HepG2 (cell line): Measurements from ENCODE around the gene ASIC3. TPM values are rescaled to one million over a fixed set of nuclear protein-coding genes. Genes with fewer than 3 reads are reported as not detected.

ENCODE experiments used
- ATAC-seq: fragments of 200-7000 bp; cut with Tn5 transposase; 3 replicates; pipeline ENCODE4 v1.9.1; 2020; ENCODE audit warnings: mild to moderate bottlenecking, moderate library complexity
- BruUV-seq: library from RNA; stranded (reverse); fragments of 400-500 nt; replicated peaks from 2 replicates; lab custom pipeline; 2021; lab: Mats Ljungman, UMichigan
- CTCF ChIA-PET: fragments of 300-600 bp; formaldehyde crosslinking; extraction: SDS; loops from one replicate; lab custom pipeline; 2021; ENCODE audit warnings: low total read pairs, inconsistent platforms, low intra/inter-chr PET ratio; lab: Yijun Ruan, JAX
- POLR2A ChIA-PET: fragments of 350-600 bp; sonication (Branson Sonifier 250); formaldehyde crosslinking; loops from one replicate; lab custom pipeline; 2020; ENCODE audit warnings: antibody characterized with exemption, inconsistent platforms; lab: Yijun Ruan, JAX
- DNase-seq: peaks from one replicate; pipeline ENCODE4 v3.0.0-alpha.2; 2015; ENCODE audit warnings: low spot score
- FAIRE-seq: peaks from 3 replicates; lab custom pipeline; 2011; peaks lifted over from hg19 to GRCh38; lab: Jason Lieb, UNC
- H2AFZ ChIP-seq: one replicate; pipeline ENCODE4 v1.6.1; 2011; ENCODE audit warnings: low read length, inconsistent platforms
- H3K27ac ChIP-seq: fragments of 300-600 bp; 3 replicates; pipeline ENCODE4 v1.8.0; 2011; ENCODE audit warnings: mixed run types, mild to moderate bottlenecking, mixed read lengths, low read length, inconsistent platforms; ENCODE audit not compliant: insufficient read depth; ENCODE audit errors: extremely low read length
- H3K27me3 ChIP-seq, 2 experiments: fragments of 200-600 bp in 1 of 2; 2 replicates in 1 of 2; 3 replicates in 1 of 2; pipeline versions ENCODE4 v1.6.0 to v1.8.0; 2011; ENCODE audit warnings: low read length in 2 of 2, mild to moderate bottlenecking in 2 of 2, moderate library complexity in 2 of 2, inconsistent platforms in 1 of 2; ENCODE audit not compliant: insufficient read depth in 2 of 2, control insufficient read depth in 1 of 2
- H3K36me3 ChIP-seq, 2 experiments: fragments of 200-600 bp in 1 of 2; replicated peaks in 1 of 2; 2 replicates in 1 of 2; 3 replicates in 1 of 2; pipeline versions ENCODE4 v1.5.1 to v1.8.0; 2011; ENCODE audit warnings: low read length in 2 of 2, inconsistent platforms in 1 of 2; ENCODE audit not compliant: insufficient read depth in 2 of 2, control insufficient read depth in 1 of 2
- H3K4me1 ChIP-seq: 2 replicates; pipeline ENCODE4 v1.5.1; 2012; ENCODE audit warnings: low read length, inconsistent platforms; ENCODE audit not compliant: insufficient read depth
- H3K4me2 ChIP-seq: 2 replicates; pipeline ENCODE4 v1.6.0; 2011; ENCODE audit warnings: low read depth, low read length, inconsistent platforms
- H3K4me3 ChIP-seq, 3 experiments: fragments of 200-600 bp in 1 of 3; sonication (generic), shearing (Covaris generic) in 1 of 3; replicated peaks in 1 of 3; 2 replicates each; pipeline ENCODE4 v1.5.1; 2011 to 2016; ENCODE audit warnings: low read length in 3 of 3, inconsistent platforms in 2 of 3, low read depth in 2 of 3, mild to moderate bottlenecking in 2 of 3, control low read depth in 1 of 3, mixed read lengths in 1 of 3; ENCODE audit not compliant: insufficient read depth in 1 of 3
- H3K79me2 ChIP-seq: one replicate; pipeline ENCODE4 v1.6.1; 2011; ENCODE audit warnings: low read length, inconsistent platforms; ENCODE audit not compliant: insufficient read depth
- H3K9ac ChIP-seq: 2 replicates; pipeline ENCODE4 v1.6.0; 2011; ENCODE audit warnings: mild to moderate bottlenecking, low read depth, low read length, inconsistent platforms; ENCODE audit not compliant: insufficient read depth
- H3K9me3 ChIP-seq: 2 replicates; pipeline ENCODE4 v1.5.1; 2012; ENCODE audit warnings: mild to moderate bottlenecking, low read length
- H4K20me1 ChIP-seq: 2 replicates; pipeline ENCODE4 v1.6.0; 2011; ENCODE audit warnings: inconsistent platforms, mild to moderate bottlenecking, low read length, moderate library complexity; ENCODE audit not compliant: insufficient read depth
- AFF4 ChIP-seq: sonication (generic); formaldehyde crosslinking; IDR thresholded peaks from 2 replicates; pipeline ENCODE4 v1.4.0; 2020; ENCODE audit warnings: missing genetic modification reagents
- ARID2 ChIP-seq: sonication (generic); formaldehyde crosslinking; IDR thresholded peaks from 2 replicates; pipeline ENCODE4 v1.8.1; 2022; ENCODE audit warnings: mild to moderate bottlenecking, missing genetic modification reagents, borderline replicate concordance
- BCLAF1 ChIP-seq: fragments of 450-650 bp; IDR thresholded peaks from 2 replicates; pipeline ENCODE4 v1.6.1; 2017; ENCODE audit warnings: mild to moderate bottlenecking
- CAMTA2 ChIP-seq: sonication (generic); formaldehyde crosslinking; IDR thresholded peaks from 2 replicates; pipeline ENCODE4 v1.4.0; 2020; ENCODE audit warnings: mild to moderate bottlenecking, missing genetic modification reagents, borderline replicate concordance
- MBD4 ChIP-seq: IDR thresholded peaks from 2 replicates; pipeline ENCODE4 v1.6.1; 2012; ENCODE audit warnings: low read length, inconsistent platforms, borderline replicate concordance
- NCOA5 ChIP-seq: sonication (generic); formaldehyde crosslinking; IDR thresholded peaks from 2 replicates; pipeline ENCODE4 v1.4.0; 2020; ENCODE audit warnings: missing genetic modification reagents
- REST ChIP-seq, 2 experiments: IDR thresholded peaks; 2 replicates each; pipeline ENCODE4 v1.6.1; 2011 to 2012; ENCODE audit warnings: low read length in 2 of 2, borderline replicate concordance in 1 of 2, low read depth in 1 of 2, mild to moderate bottlenecking in 1 of 2, moderate library complexity in 1 of 2
- ZBTB44 ChIP-seq: sonication (generic); formaldehyde crosslinking; IDR thresholded peaks from 2 replicates; pipeline ENCODE4 v1.4.0; 2020; ENCODE audit warnings: missing genetic modification reagents
- ZNF296 ChIP-seq: sonication (generic); formaldehyde crosslinking; conservative IDR thresholded peaks from 2 replicates; pipeline ENCODE4 v1.5.0; 2020; ENCODE audit warnings: mild to moderate bottlenecking, missing genetic modification reagents
- ZNF446 ChIP-seq: sonication (generic); formaldehyde crosslinking; IDR thresholded peaks from 2 replicates; pipeline ENCODE4 v1.5.0; 2020; ENCODE audit warnings: mild to moderate bottlenecking, missing genetic modification reagents
- ZNF605 ChIP-seq: sonication (generic); formaldehyde crosslinking; IDR thresholded peaks from 2 replicates; pipeline ENCODE4 v1.8.0; 2022; ENCODE audit warnings: mild to moderate bottlenecking, missing genetic modification reagents
- ZNF841 ChIP-seq: sonication (generic); formaldehyde crosslinking; IDR thresholded peaks from 2 replicates; pipeline ENCODE4 v1.8.1; 2023; ENCODE audit warnings: missing genetic modification reagents, borderline replicate concordance
- WGBS: methylation state at CpG from one replicate; pipeline ENCODE4 v1.1.6; 2017; ENCODE audit warnings: low lambda C conversion rate; 5-methylcytosine and 5-hydroxymethylcytosine counted together
- in situ Hi-C: cut with HindIII; loops from 2 replicates; pipeline ENCODE4 v1.10.0; 2017; ENCODE audit warnings: low pct_unique_long_range_greater_than_20kb; ENCODE audit not compliant: extremely low pct_ligation_motif_present
- intact Hi-C: fragments of 100-400 bp; cut with micrococcal nuclease; formaldehyde crosslinking; loops from one replicate; pipeline ENCODE4 v1.10.0; 2022; ENCODE audit not compliant: unreplicated experiment
- polyA plus RNA-seq, 8 experiments: library from polyadenylated mRNA; depleted of rRNA in 3 of 8; stranded (reverse) in 7 of 8; unstranded in 1 of 8; fragments of >200 nt; fragmentation: Illumina TruSeq in 4 of 8; extraction: Trizol in 4 of 8; gene quantifications; 2 replicates each; pipeline versions ENCODE4 v1.2.1 to v1.2.3, GENCODE V29; 2011 to 2016; ENCODE audit warnings: low read depth in 4 of 8, missing spikeins in 1 of 8, mixed read lengths in 1 of 8; ENCODE audit not compliant: insufficient read depth in 1 of 8
- total RNA-seq, 5 experiments: library from RNA; depleted of rRNA; stranded (reverse); fragments of >200 nt; fragmentation: Illumina TruSeq; extraction: Trizol; gene quantifications; 2 replicates each; pipeline ENCODE4 v1.2.3, GENCODE V29; 2016; ENCODE audit warnings: low read depth in 1 of 5

Gene ASIC3
- total and polyA plus RNA-seq, 2 of the 13 experiments (the other 11 are each of a cell fraction or from before 2014, with no cell fraction given) = 0.51 TPM; not detected in 1

- no peak overlapping the region for H3K9ac ChIP-seq
- H2AFZ ChIP-seq = no peak overlapping the region
- ChIA-PET CTCF (no interaction called here), POLR2A (no interaction called here)
- H4K20me1 ChIP-seq = no peaks in the 10 kb centered on the region
- no peaks in the 10 kb centered on the region for H3K79me2 ChIP-seq
- H3K36me3 ChIP-seq = no peaks in the 10 kb centered on the region
- 95% methylated on average over 12 of the region's 21 CpGs for WGBS
- no peaks in the 10 kb centered on the region for H3K27me3 ChIP-seq
- no TSS peak for BruUV-seq
- no peak for ATAC-seq
- FAIRE-seq = no peak
- no peaks in the 10 kb centered on the region for H3K9me3 ChIP-seq
- peaks cover 13% of the 10 kb centered on the region for H3K4me1 ChIP-seq
- H3K4me3 ChIP-seq = no peak overlapping the region
- no peak overlapping the region for H3K4me2 ChIP-seq
- H3K27ac ChIP-seq = no peak overlapping the region
- no peak for DNase-seq
- in situ Hi-C loops = no loop called here
- intact Hi-C loops = no loop called here
- TF ChIP-seq CAMTA2 = no peak
- no peak for TF ChIP-seq MBD4
- TF ChIP-seq REST (IDR thresholded peaks at IDR 0.05; ENCODE audit: borderline replicate concordance in 1 of 2, low read depth in 1 of 2, low read length in 2 of 2) = no peak
- TF ChIP-seq ZBTB44 (CRISPR knock-in tag) = no peak
- no peak for TF ChIP-seq ARID2 (CRISPR knock-in tag)
- no peak for TF ChIP-seq ZNF841 (CRISPR knock-in tag)
- TF ChIP-seq NCOA5 (CRISPR knock-in tag) = no peak
- no peak for TF ChIP-seq ZNF605
- TF ChIP-seq BCLAF1 = no peak
- no peak for TF ChIP-seq AFF4 (CRISPR knock-in tag)
- no peak for TF ChIP-seq ZNF296 (CRISPR knock-in tag)
- no peak for TF ChIP-seq ZNF446 (CRISPR knock-in tag)
These were observed 13.9 kb upstream of the ASIC3 start for GRCh38 chr7:151034312-151035025.
